Measurements from ENCODE around the gene COL19A1.

Gene COL19A1

DNA sequence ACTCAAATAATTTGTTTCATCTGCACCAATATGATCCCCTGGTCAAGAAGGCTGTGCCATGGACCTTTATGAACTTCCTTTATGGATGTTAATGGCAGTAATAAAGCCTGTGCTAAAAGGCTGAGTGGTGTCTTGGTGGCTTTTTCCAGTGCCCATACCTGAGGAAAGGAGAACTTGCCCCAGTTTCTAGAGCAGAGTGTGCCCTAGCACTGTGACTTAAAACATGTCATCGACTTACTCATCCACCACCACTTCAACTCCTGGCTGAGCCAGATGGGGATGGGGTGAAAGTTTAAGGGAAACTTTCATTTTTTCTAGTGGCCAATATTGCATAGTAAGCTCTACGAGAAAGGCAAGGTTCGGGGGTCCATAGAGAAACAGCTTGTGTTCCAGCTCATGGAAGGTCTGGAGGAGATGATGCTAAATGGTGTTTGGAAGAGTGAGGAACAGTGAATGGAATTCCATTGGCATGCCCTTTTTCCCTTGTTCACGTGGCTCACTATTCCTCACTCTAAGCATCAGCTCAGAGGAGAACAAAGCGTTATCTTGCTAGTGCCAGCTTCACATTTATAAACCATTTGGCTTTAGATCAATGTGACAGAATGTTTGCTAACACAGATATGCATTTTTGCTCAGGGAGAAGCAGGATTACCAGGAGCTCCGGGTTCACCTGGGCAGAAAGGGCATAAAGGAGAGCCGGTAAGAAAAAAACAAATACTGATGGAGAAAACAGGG, 71.2 kb downstream of the COL19A1 start:
- 84% methylated on average over 5 of the region's 7 CpGs for WGBS

DNA sequence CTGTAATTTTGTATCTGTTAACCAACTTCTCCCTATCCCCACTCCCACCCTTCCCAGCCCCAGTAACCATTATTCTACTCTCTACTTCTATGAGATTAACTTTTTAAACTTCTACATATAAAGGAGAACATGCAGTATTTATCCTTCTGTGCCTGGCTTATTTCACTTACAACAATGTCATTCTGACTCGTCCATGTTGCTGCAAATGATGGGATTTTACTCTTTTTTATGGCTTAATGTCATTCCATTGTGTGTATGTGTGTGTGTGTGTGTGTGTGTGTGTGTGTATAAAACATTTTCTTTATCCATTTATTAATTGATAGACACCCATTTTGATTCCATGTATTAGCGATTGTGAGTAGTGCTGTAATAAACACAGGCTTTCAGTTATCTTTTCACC, 76.1 kb downstream of the COL19A1 start:
- no peaks in the 10 kb centered on the region for H3K36me3 ChIP-seq (ENCODE audit: control insufficient read depth in 1 of 2, insufficient read depth in 2 of 2, low read depth in 1 of 2, low read length in 2 of 2)
- no peak overlapping the region for H3K27ac ChIP-seq (ENCODE audit: low read length, poor library complexity, severe bottlenecking)
- WGBS = no CpG with 5 or more reads among the region's 2 CpGs
- no peak overlapping the region for H2BK5ac ChIP-seq (ENCODE audit: low read depth, low read length, poor library complexity, severe bottlenecking)
- no peak overlapping the region for H3K14ac ChIP-seq (ENCODE audit: low read length in 2 of 2)
- DNase-seq = no peak
- H2BK15ac ChIP-seq (ENCODE audit: low read depth, poor library complexity, severe bottlenecking) = no peak overlapping the region
- H3K4me1 ChIP-seq (ENCODE audit: control insufficient read depth, insufficient read depth, low read depth, low read length) = no peaks in the 10 kb centered on the region
- H2BK12ac ChIP-seq (ENCODE audit: low read length in 2 of 2) = no peak overlapping the region
- no peaks in the 10 kb centered on the region for H3K27me3 ChIP-seq (ENCODE audit: control insufficient read depth in 1 of 2, insufficient read depth in 1 of 2, low read length in 2 of 2)
- no peak overlapping the region for H2AK5ac ChIP-seq (ENCODE audit: low read length, severe bottlenecking)
- H3K4ac ChIP-seq (ENCODE audit: low read depth in 1 of 2, low read length in 2 of 2) = no peak overlapping the region
- H4K8ac ChIP-seq (ENCODE audit: low read length) = no peak overlapping the region
- H3K9me3 ChIP-seq (ENCODE audit: control insufficient read depth, low read length) = no peaks in the 10 kb centered on the region
- H2BK120ac ChIP-seq (ENCODE audit: low read depth, low read length) = no peak overlapping the region
- H3K4me2 ChIP-seq (ENCODE audit: low read length, poor library complexity, severe bottlenecking) = no peak overlapping the region
- no peak overlapping the region for H4K91ac ChIP-seq (ENCODE audit: low read length)
- H3K18ac ChIP-seq (ENCODE audit: low read depth in 1 of 2, low read length in 2 of 2) = no peak overlapping the region
- H3K23ac ChIP-seq (ENCODE audit: low read length in 2 of 2) = no peak overlapping the region
- no peak overlapping the region for H2AFZ ChIP-seq (ENCODE audit: low read depth, low read length)
- no peaks in the 10 kb centered on the region for H3K79me1 ChIP-seq (replicated peaks; ENCODE audit: low read length, poor library complexity, severe bottlenecking)
- H3K9ac ChIP-seq (ENCODE audit: low read length) = no peak overlapping the region
- H3K4me3 ChIP-seq (ENCODE audit: insufficient read depth in 1 of 2, low read depth in 1 of 2, low read length in 2 of 2) = no peak overlapping the region

More for the DNA sequence above, 71.2 kb downstream of the COL19A1 start:
- no peak overlapping the region for H3K4ac ChIP-seq (ENCODE audit: low read depth in 1 of 2, low read length in 2 of 2)
- DNase-seq = no peak
- H2AK5ac ChIP-seq (ENCODE audit: low read length, severe bottlenecking) = no peak overlapping the region
- H2BK12ac ChIP-seq (ENCODE audit: low read length in 2 of 2) = peak overlapping the region in 1 of 2 experiments; percentile 52
- H3K27ac ChIP-seq (ENCODE audit: low read length, poor library complexity, severe bottlenecking) = no peak overlapping the region
- no peak overlapping the region for H2BK120ac ChIP-seq (ENCODE audit: low read depth, low read length)
- peak overlapping the region; percentile 28 to 48 for H3K18ac ChIP-seq (ENCODE audit: low read depth in 1 of 2, low read length in 2 of 2)
- peak overlapping the region; percentile 40 for H4K8ac ChIP-seq (ENCODE audit: low read length)
- H3K9ac ChIP-seq (ENCODE audit: low read length) = no peak overlapping the region
- H2AFZ ChIP-seq (ENCODE audit: low read depth, low read length) = no peak overlapping the region
- no peak overlapping the region for H3K23ac ChIP-seq (ENCODE audit: low read length in 2 of 2)
- H3K27me3 ChIP-seq (ENCODE audit: control insufficient read depth in 1 of 2, insufficient read depth in 1 of 2, low read length in 2 of 2) = no peaks in the 10 kb centered on the region
- H3K9me3 ChIP-seq (ENCODE audit: control insufficient read depth, low read length) = no peaks in the 10 kb centered on the region
- no peak overlapping the region for H3K4me2 ChIP-seq (ENCODE audit: low read length, poor library complexity, severe bottlenecking)
- no peak overlapping the region for H3K14ac ChIP-seq (ENCODE audit: low read length in 2 of 2)
- peak overlapping the region; percentile 2 for H2BK15ac ChIP-seq (ENCODE audit: low read depth, poor library complexity, severe bottlenecking)
- H3K36me3 ChIP-seq (ENCODE audit: control insufficient read depth in 1 of 2, insufficient read depth in 2 of 2, low read depth in 1 of 2, low read length in 2 of 2) = no peaks in the 10 kb centered on the region
- no peaks in the 10 kb centered on the region for H3K79me1 ChIP-seq (replicated peaks; ENCODE audit: low read length, poor library complexity, severe bottlenecking)
- H2BK5ac ChIP-seq (ENCODE audit: low read depth, low read length, poor library complexity, severe bottlenecking) = no peak overlapping the region
- H3K4me1 ChIP-seq (ENCODE audit: control insufficient read depth, insufficient read depth, low read depth, low read length) = no peaks in the 10 kb centered on the region
- no peak overlapping the region for H3K4me3 ChIP-seq (ENCODE audit: insufficient read depth in 1 of 2, low read depth in 1 of 2, low read length in 2 of 2)
- H4K91ac ChIP-seq (ENCODE audit: low read length) = no peak overlapping the region

DNA sequence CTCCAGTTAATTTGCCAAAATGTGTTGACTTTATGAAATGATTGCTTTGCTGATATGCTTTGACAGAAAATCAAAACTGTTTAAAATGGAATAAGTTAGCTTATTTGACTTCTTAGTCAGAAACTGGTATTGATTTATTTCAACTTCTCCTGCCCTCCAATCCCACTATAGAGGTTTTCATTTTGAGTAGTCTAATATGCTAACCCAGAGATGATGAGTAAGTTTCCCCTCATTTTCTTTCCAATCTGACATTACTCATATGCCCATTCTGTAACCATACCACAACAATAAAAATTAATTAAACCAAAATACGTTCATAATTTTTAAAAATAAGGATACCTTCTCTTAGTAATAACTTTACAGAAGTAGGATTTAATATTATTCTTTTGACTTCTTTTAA, 78.8 kb downstream of the COL19A1 start:
- Histone ChIP-seq H2BK120ac (ENCODE audit: low read depth, low read length) (no peak overlapping the region), H3K4me2 (ENCODE audit: low read length, poor library complexity, severe bottlenecking) (no peak overlapping the region), H3K18ac (ENCODE audit: low read depth in 1 of 2, low read length in 2 of 2) (no peak overlapping the region), H3K4me3 (ENCODE audit: insufficient read depth in 1 of 2, low read depth in 1 of 2, low read length in 2 of 2) (no peak overlapping the region), H3K4ac (ENCODE audit: low read depth in 1 of 2, low read length in 2 of 2) (no peak overlapping the region), H3K36me3 (ENCODE audit: control insufficient read depth in 1 of 2, insufficient read depth in 2 of 2, low read depth in 1 of 2, low read length in 2 of 2) (no peaks in the 10 kb centered on the region), H3K27me3 (ENCODE audit: control insufficient read depth in 1 of 2, insufficient read depth in 1 of 2, low read length in 2 of 2) (no peaks in the 10 kb centered on the region), H2AK5ac (ENCODE audit: low read length, severe bottlenecking) (no peak overlapping the region), H4K91ac (ENCODE audit: low read length) (no peak overlapping the region), H3K23ac (ENCODE audit: low read length in 2 of 2) (no peak overlapping the region), H3K27ac (ENCODE audit: low read length, poor library complexity, severe bottlenecking) (no peak overlapping the region), H2BK15ac (ENCODE audit: low read depth, poor library complexity, severe bottlenecking) (no peak overlapping the region), H2BK12ac (ENCODE audit: low read length in 2 of 2) (no peak overlapping the region), H3K9me3 (ENCODE audit: control insufficient read depth, low read length) (no peaks in the 10 kb centered on the region), H3K4me1 (ENCODE audit: control insufficient read depth, insufficient read depth, low read depth, low read length) (no peaks in the 10 kb centered on the region), H2BK5ac (ENCODE audit: low read depth, low read length, poor library complexity, severe bottlenecking) (no peak overlapping the region), H4K8ac (ENCODE audit: low read length) (no peak overlapping the region), H3K79me1 (replicated peaks; ENCODE audit: low read length, poor library complexity, severe bottlenecking) (no peaks in the 10 kb centered on the region), H3K9ac (ENCODE audit: low read length) (no peak overlapping the region), H2AFZ (ENCODE audit: low read depth, low read length) (no peak overlapping the region), H3K14ac (ENCODE audit: low read length in 2 of 2) (no peak overlapping the region)
- no peak for DNase-seq
- no CpG with 5 or more reads among the region's 1 CpG for WGBS

DNA sequence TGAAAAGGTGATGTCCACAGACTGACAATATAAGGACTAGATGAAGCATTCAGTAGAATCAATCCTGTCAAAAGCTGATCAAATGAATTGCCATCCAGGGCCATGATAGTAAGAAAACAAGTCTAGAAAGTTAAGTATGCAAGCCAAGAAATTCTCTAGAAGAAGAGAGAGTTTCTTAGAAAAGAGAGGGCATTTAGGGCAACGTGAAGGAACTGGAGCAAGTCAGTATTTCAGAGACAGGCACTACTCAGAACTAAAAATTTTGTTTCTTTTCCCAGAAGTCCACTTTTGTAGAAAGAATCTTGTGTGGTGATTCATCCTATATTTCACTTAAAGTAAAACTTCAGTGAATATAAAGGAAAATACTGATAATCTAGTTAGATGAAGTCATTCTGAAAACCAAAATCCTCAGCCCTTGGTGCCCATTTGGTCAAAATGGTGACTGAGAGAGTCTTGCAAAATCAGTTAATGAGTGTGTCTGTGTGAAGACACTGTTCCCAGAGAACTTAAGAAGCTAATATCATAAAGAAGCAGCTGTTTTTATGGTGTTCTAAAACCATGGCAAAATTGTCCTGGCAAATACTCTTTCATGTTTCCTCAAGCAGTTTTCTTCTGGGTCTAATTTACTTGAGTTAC, 82.2 kb downstream of the COL19A1 start:
- Histone ChIP-seq H3K4ac (ENCODE audit: low read depth in 1 of 2, low read length in 2 of 2) (no peak overlapping the region), H3K4me3 (ENCODE audit: insufficient read depth in 1 of 2, low read depth in 1 of 2, low read length in 2 of 2) (no peak overlapping the region), H4K91ac (ENCODE audit: low read length) (no peak overlapping the region), H2BK15ac (ENCODE audit: low read depth, poor library complexity, severe bottlenecking) (no peak overlapping the region), H3K36me3 (ENCODE audit: control insufficient read depth in 1 of 2, insufficient read depth in 2 of 2, low read depth in 1 of 2, low read length in 2 of 2) (no peaks in the 10 kb centered on the region), H2BK12ac (ENCODE audit: low read length in 2 of 2) (no peak overlapping the region), H2AK5ac (ENCODE audit: low read length, severe bottlenecking) (no peak overlapping the region), H3K4me2 (ENCODE audit: low read length, poor library complexity, severe bottlenecking) (no peak overlapping the region), H4K8ac (ENCODE audit: low read length) (no peak overlapping the region), H2AFZ (ENCODE audit: low read depth, low read length) (no peak overlapping the region), H3K18ac (ENCODE audit: low read depth in 1 of 2, low read length in 2 of 2) (no peak overlapping the region), H3K23ac (ENCODE audit: low read length in 2 of 2) (no peak overlapping the region), H3K79me1 (replicated peaks; ENCODE audit: low read length, poor library complexity, severe bottlenecking) (no peaks in the 10 kb centered on the region), H3K14ac (ENCODE audit: low read length in 2 of 2) (no peak overlapping the region), H2BK5ac (ENCODE audit: low read depth, low read length, poor library complexity, severe bottlenecking) (no peak overlapping the region), H2BK120ac (ENCODE audit: low read depth, low read length) (no peak overlapping the region), H3K9me3 (ENCODE audit: control insufficient read depth, low read length) (no peaks in the 10 kb centered on the region), H3K9ac (ENCODE audit: low read length) (no peak overlapping the region), H3K27me3 (ENCODE audit: control insufficient read depth in 1 of 2, insufficient read depth in 1 of 2, low read length in 2 of 2) (no peaks in the 10 kb centered on the region), H3K27ac (ENCODE audit: low read length, poor library complexity, severe bottlenecking) (no peak overlapping the region), H3K4me1 (ENCODE audit: control insufficient read depth, insufficient read depth, low read depth, low read length) (no peaks in the 10 kb centered on the region)
- WGBS = 88% methylated on average over 1 of the region's 1 CpG
- DNase-seq = no peak

Measured in mesenchymal stem cell (in vitro differentiated cells and primary cell).